NT2/D1 (cell line): ENCODE data around the gene BRINP3.
"Not testable (repeated sequence)": the region's sequence is repeated elsewhere in the genome, so short reads cannot be mapped to it uniquely, and the experiment has no call there.

Experiments used
- DNase-seq: peaks from one replicate; pipeline ENCODE4 v3.0.0-alpha.2; 2011; ENCODE audit warnings: low read depth, low spot score
- H3K27me3 ChIP-seq: 2 replicates; pipeline ENCODE4 v1.6.0; 2011; ENCODE audit warnings: mild to moderate bottlenecking; ENCODE audit not compliant: insufficient read length, insufficient read depth
- H3K36me3 ChIP-seq: 2 replicates; pipeline ENCODE4 v1.6.1; 2011; ENCODE audit warnings: mild to moderate bottlenecking, low read length, mixed read lengths; ENCODE audit not compliant: insufficient read depth, insufficient read length
- H3K4me1 ChIP-seq: 2 replicates; pipeline ENCODE4 v1.5.1; 2011; ENCODE audit not compliant: insufficient read depth, insufficient read length
- H3K4me3 ChIP-seq: 2 replicates; pipeline ENCODE4 v1.5.1; 2011; ENCODE audit warnings: low read depth; ENCODE audit not compliant: insufficient read length
- H3K9ac ChIP-seq: 2 replicates; pipeline ENCODE4 v1.6.0; 2011; ENCODE audit warnings: low read depth; ENCODE audit not compliant: insufficient read length
- H3K9me3 ChIP-seq: 2 replicates; pipeline ENCODE4 v1.5.1; 2011; ENCODE audit warnings: mild to moderate bottlenecking, low read length; ENCODE audit not compliant: insufficient read depth
- SUZ12 ChIP-seq: IDR thresholded peaks from 2 replicates; pipeline ENCODE4 v1.6.1; 2011; ENCODE audit not compliant: insufficient read length, insufficient read depth; ENCODE audit errors: extremely low read depth
- YY1 ChIP-seq: IDR thresholded peaks from 2 replicates; pipeline ENCODE4 v1.6.1; 2011; ENCODE audit not compliant: insufficient read length, insufficient read depth
- ZNF274 ChIP-seq: IDR thresholded peaks from 2 replicates; pipeline ENCODE4 v1.6.1; 2011; ENCODE audit warnings: mild to moderate bottlenecking, low read depth, low read length

Gene BRINP3

DNA sequence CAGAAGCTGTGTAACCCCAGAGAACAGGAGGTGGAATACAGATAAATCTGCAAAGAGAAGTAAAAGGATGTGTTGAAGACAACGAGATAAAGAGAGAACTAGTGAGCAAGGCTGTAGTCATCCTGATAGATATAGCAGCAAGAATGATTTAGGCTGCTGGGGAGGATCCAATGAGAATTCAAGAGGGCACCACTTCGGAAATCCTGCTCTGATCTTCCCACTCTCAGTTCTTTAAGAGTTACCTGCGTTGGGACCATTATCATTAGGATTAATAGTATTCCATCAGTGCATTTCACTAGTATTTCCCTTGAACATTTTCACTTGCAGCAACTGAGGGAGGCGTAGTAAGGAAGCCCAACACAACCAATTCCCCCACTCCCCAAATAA is at the start of gene BRINP3:
TSS of gene BRINP3 (minus strand) at position 103 of the 387 bp plus-strand sequence.
- H3K4me1 ChIP-seq, result no peaks in the 10 kb centered on the region
- DNase-seq, result no peak
- H3K27me3 ChIP-seq, result peaks cover 48% of the 10 kb centered on the region
- H3K4me3 ChIP-seq, result peak within 1 kb of the TSS; percentile 64
- TF ChIP-seq YY1, result no peak
- no peak for TF ChIP-seq ZNF274
- no peak for TF ChIP-seq SUZ12
- H3K36me3 ChIP-seq, result no peaks in the 10 kb centered on the region
- H3K9ac ChIP-seq, result peak within 1 kb of the TSS; percentile 62
- H3K9me3 ChIP-seq, result no peaks in the 10 kb centered on the region

DNA sequence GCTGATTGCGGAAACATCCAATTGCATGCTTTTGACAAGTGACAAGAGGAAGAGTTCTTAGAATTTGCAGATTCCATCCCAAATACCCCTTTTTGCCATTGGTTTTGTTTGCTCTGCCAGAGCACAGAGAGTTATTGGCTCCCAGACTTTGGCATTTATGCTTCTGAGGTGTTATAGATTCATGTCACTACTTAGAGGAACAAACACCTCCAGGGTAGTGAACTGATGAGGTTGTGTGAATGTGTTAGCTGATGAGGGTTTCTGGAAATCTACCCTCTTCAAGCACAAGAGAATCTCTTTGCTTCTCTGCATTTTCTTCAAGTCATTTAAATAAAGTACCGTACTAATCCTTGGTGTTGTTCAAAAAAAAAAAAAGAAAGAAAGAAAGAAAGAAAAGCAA is 33.9 kb upstream of the BRINP3 start:
- H3K36me3 ChIP-seq, result no peaks in the 10 kb centered on the region
- H3K27me3 ChIP-seq, result no peaks in the 10 kb centered on the region
- H3K9ac ChIP-seq, result no peak overlapping the region
- TF ChIP-seq SUZ12, result no peak
- no peak for TF ChIP-seq YY1
- no peak for TF ChIP-seq ZNF274
- no peak for DNase-seq
- no peaks in the 10 kb centered on the region for H3K9me3 ChIP-seq
- no peaks in the 10 kb centered on the region for H3K4me1 ChIP-seq
- H3K4me3 ChIP-seq, result no peak overlapping the region

DNA sequence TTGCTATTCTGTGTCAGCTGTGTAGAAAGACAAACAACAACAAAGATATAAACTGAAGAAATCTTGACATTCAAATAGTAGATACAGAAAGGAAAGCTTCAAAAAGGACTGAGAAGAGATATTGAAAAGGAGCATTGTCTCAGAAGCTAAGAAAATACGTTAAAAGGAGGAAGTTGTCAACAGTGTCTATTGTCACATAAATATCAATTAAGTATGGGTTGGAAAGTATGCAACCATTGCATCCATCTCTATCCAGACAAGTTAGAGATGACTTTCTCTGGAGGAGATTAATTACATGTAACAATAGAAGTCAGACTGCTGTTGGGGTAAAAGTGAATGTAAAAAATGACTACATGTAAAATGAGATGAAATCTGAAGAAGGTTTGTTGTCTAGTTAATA is 29.7 kb upstream of the BRINP3 start:
- no peaks in the 10 kb centered on the region for H3K9me3 ChIP-seq
- no peaks in the 10 kb centered on the region for H3K36me3 ChIP-seq

DNA sequence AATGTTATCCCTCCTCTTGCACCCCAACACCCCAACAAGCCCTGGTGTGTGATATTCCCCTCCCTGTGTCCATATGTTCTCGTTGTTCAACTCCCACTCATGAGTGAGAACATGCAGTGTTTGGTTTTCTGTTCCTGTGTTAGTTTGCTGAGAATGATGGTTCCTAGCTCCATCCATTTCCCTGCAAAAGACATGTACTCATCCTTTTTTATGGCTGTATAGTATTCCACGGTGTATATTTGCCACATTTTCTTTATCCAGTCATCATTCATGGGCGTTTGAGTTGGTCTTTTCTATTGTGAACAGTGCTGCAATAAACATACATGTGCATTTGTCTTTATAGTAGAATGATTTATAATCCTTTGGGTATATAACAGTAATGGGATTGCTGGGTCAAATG is 26.9 kb upstream of the BRINP3 start:
- not testable (repeated sequence) for H3K9ac ChIP-seq, H3K9me3 ChIP-seq, H3K27me3 ChIP-seq, H3K4me1 ChIP-seq, H3K4me3 ChIP-seq, DNase-seq, H3K36me3 ChIP-seq

More for the DNA sequence above, 29.7 kb upstream of the BRINP3 start:
- Histone ChIP-seq H3K27me3 (no peaks in the 10 kb centered on the region), H3K4me1 (no peaks in the 10 kb centered on the region), H3K4me3 (no peak overlapping the region), H3K9ac (no peak overlapping the region)
- DNase-seq, result no peak
- TF ChIP-seq YY1 (no peak), SUZ12 (no peak), ZNF274 (no peak)

DNA sequence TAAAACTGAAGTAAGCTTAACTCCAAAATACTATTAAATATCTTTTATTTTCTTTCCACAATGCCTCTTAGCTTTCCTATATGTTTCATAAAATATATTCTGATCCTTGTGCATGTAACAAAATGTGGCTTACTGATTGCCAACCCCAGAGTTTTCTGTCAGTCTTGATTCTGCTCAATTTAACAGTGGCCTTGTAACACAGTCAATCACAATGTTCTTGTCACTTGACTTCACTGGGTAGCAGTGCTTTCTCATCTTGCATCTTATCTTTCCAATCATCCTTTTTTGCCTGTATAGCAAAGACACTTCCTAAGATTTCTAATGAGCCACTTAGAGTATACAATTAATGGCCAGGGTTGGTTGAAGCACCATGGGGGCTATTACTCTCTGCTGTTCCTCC is 19.9 kb upstream of the BRINP3 start:
- no peak for DNase-seq

DNA sequence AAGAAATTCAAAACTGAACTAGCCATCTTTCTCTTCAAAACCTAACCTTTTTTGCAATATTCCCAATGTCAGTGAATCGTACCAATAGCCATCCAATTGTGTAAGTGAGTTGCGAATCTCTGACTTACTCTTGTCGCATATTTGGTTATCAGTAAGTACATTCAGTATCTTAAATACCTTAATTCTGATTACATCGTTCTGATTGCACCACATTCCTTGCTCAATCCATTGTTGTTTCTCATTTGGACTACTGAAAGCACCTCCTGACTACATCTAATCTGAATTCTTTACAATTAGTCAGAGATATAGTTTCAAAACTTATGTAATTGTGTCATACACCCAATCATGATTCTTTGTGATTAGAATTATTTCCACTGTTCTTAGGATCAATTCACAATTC is 16.8 kb upstream of the BRINP3 start:
- Histone ChIP-seq H3K4me3 (no peak overlapping the region), H3K36me3 (no peaks in the 10 kb centered on the region), H3K9ac (no peak overlapping the region), H3K4me1 (no peaks in the 10 kb centered on the region), H3K9me3 (no peaks in the 10 kb centered on the region), H3K27me3 (no peaks in the 10 kb centered on the region)
- no peak for TF ChIP-seq SUZ12
- no peak for TF ChIP-seq YY1
- TF ChIP-seq ZNF274, result no peak
- no peak for DNase-seq

More for the DNA sequence above, 19.9 kb upstream of the BRINP3 start:
- no peak for TF ChIP-seq YY1
- no peak for TF ChIP-seq SUZ12
- TF ChIP-seq ZNF274, result no peak
- H3K27me3 ChIP-seq, result no peaks in the 10 kb centered on the region
- H3K9me3 ChIP-seq, result no peaks in the 10 kb centered on the region
- no peak overlapping the region for H3K4me3 ChIP-seq
- H3K4me1 ChIP-seq, result no peaks in the 10 kb centered on the region
- H3K9ac ChIP-seq, result no peak overlapping the region
- no peaks in the 10 kb centered on the region for H3K36me3 ChIP-seq

DNA sequence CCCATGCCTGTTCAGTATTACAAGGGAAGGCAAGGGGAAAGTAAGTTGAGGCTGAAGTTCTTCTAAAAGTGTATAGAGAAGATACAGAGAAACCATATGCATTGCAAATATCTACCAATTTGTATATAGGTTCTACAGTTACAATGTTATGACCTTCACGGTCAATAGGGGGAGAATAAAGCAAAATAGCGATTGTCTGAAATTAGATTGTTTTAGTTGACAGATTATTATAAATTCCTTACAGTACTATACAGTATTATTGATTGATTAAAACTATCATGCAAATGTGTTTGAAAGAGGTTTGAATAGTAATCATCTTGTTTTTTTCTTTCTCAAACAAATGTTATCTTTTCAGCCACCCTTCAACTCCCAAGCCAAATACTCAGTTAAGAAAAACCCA is 13.7 kb upstream of the BRINP3 start:
- Histone ChIP-seq H3K27me3 (no peaks in the 10 kb centered on the region), H3K4me3 (no peak overlapping the region), H3K9me3 (no peaks in the 10 kb centered on the region), H3K4me1 (no peaks in the 10 kb centered on the region), H3K36me3 (no peaks in the 10 kb centered on the region), H3K9ac (no peak overlapping the region)
- DNase-seq, result no peak
- TF ChIP-seq SUZ12 (no peak), YY1 (no peak), ZNF274 (no peak)

DNA sequence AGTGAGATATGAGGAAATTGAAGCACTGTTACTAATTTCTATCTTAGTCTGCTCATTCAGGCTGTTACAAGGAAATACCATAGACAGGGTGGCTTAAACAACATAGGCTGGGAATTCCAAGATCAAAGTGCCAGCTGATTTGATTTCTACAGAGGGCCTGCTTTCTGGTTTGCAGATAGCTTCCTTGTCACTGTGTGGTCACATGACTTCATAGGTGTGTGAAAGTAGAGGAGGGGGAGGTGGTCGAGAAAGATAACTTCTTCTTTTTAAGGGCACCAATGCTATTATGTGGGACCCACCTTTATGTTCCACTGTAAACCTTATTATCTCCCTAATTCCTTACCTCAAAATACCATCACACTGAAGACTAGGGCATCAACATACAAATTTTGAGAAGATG is 6.4 kb upstream of the BRINP3 start:
- Histone ChIP-seq H3K4me3 (no peak overlapping the region), H3K4me1 (no peaks in the 10 kb centered on the region), H3K27me3 (no peaks in the 10 kb centered on the region), H3K9me3 (no peaks in the 10 kb centered on the region), H3K36me3 (no peaks in the 10 kb centered on the region), H3K9ac (no peak overlapping the region)
- DNase-seq, result no peak
- no peak for TF ChIP-seq SUZ12
- no peak for TF ChIP-seq ZNF274
- TF ChIP-seq YY1, result no peak
